NCI-H2227 (cell line): ENCODE data around the gene TAAR1.
"Not testable (repeated sequence)": the region's sequence is repeated elsewhere in the genome, so short reads cannot be mapped to it uniquely, and the experiment has no call there.

Experiments
- DNase-seq: peaks from one replicate; lab custom pipeline; 2025; ENCODE audit not compliant: unreplicated experiment; lab: John Stamatoyannopoulos, UW

The TAAR1 gene

GRCh38 chr6:132663661-132664060, 4.7 kb upstream of the TAAR1 start:
- DNase-seq = no peak

- DNase-seq = no peak
Measured at GRCh38 chr6:132661906-132662305, 2.9 kb upstream of the TAAR1 start.

- DNase-seq = no peak
Measured at GRCh38 chr6:132651062-132651461, 7.9 kb downstream of the TAAR1 start.

GRCh38 chr6:132650429-132650828, 8.6 kb downstream of the TAAR1 start:
- no peak for DNase-seq

GRCh38 chr6:132648828-132649227, 10.2 kb downstream of the TAAR1 start:
- no peak for DNase-seq

GRCh38 chr6:132648356-132648755, 10.6 kb downstream of the TAAR1 start:
- DNase-seq = no peak

GRCh38 chr6:132643547-132643946, 15.4 kb downstream of the TAAR1 start:
- DNase-seq = no peak

GRCh38 chr6:132637135-132637534, 21.8 kb downstream of the TAAR1 start:
- not testable (repeated sequence) for DNase-seq

GRCh38 chr6:132635906-132636305, 23.1 kb downstream of the TAAR1 start:
- not testable (repeated sequence) for DNase-seq

GRCh38 chr6:132635288-132635687, 23.7 kb downstream of the TAAR1 start:
- not testable (repeated sequence) for DNase-seq

- no peak for DNase-seq
Measured at GRCh38 chr6:132634796-132635195, 24.2 kb downstream of the TAAR1 start.

- DNase-seq = no peak
Measured at GRCh38 chr6:132633362-132633761, 25.6 kb downstream of the TAAR1 start.

GRCh38 chr6:132624175-132624574, 34.8 kb downstream of the TAAR1 start, which contains the start of gene TAAR2:
TAAR2 (minus strand) TSS chr6:132624275; CDS start chr6:132624275, 0 bp downstream.
- DNase-seq = no peak

- DNase-seq = no peak
Measured at GRCh38 chr6:132623106-132623845, 35.7 kb downstream of the TAAR1 start.

- no peak for DNase-seq
Measured at GRCh38 chr6:132616677-132617076, 42.3 kb downstream of the TAAR1 start.

- no peak for DNase-seq
Measured at GRCh38 chr6:132614554-132614953, 44.4 kb downstream of the TAAR1 start.

- DNase-seq = no peak
Measured at GRCh38 chr6:132612449-132613108, 46.4 kb downstream of the TAAR1 start.

GRCh38 chr6:132611616-132612015, 47.4 kb downstream of the TAAR1 start:
- no peak for DNase-seq

- no peak for DNase-seq
Measured at GRCh38 chr6:132607544-132608233, 51.3 kb downstream of the TAAR1 start.

GRCh38 chr6:132604635-132605152, 54.3 kb downstream of the TAAR1 start:
- no peak for DNase-seq

- DNase-seq = not testable (repeated sequence)
Measured at GRCh38 chr6:132600900-132601299, 58.1 kb downstream of the TAAR1 start.

GRCh38 chr6:132598473-132598872, 60.5 kb downstream of the TAAR1 start:
- DNase-seq = no peak
